Cardiac muscle cell (in vitro differentiated cells and primary cell): ENCODE results near the gene SETSIP. TPM values are rescaled to one million over a fixed set of nuclear protein-coding genes. Genes with fewer than 3 reads are reported as not detected.

Experiments used
- DNase-seq, 2 donors: peaks; one replicate each; pipeline versions ENCODE4 v3.0.0 to v3.0.0-alpha.2; 2010 to 2017; ENCODE audit warnings: low read depth in 1 of 2, low spot score in 1 of 2
- H3K27ac ChIP-seq: fragments of 200-600 bp; sonication (generic); 2 replicates; pipeline ENCODE4 v1.5.1; 2016
- H3K27me3 ChIP-seq: fragments of 200-600 bp; sonication (generic); 2 replicates; pipeline ENCODE4 v1.6.0; 2016; ENCODE audit warnings: control low read depth
- H3K36me3 ChIP-seq: fragments of 200-600 bp; sonication (generic); 2 replicates; pipeline ENCODE4 v1.5.1; 2016; ENCODE audit warnings: control low read depth
- H3K4me1 ChIP-seq: fragments of 200-600 bp; sonication (generic); 2 replicates; pipeline ENCODE4 v1.8.1; 2017; ENCODE audit warnings: low read depth, mild to moderate bottlenecking, mixed run types
- H3K4me3 ChIP-seq: fragments of 200-600 bp; sonication (generic); 2 replicates; pipeline ENCODE4 v1.5.1; 2016; ENCODE audit warnings: mild to moderate bottlenecking
- H3K9me3 ChIP-seq: fragments of 200-600 bp; sonication (generic); 2 replicates; pipeline ENCODE4 v1.5.1; 2017; ENCODE audit warnings: low read depth, mild to moderate bottlenecking, control low read depth
- CTCF ChIP-seq: IDR thresholded peaks from 2 replicates; pipeline ENCODE4 v1.5.1; 2012; ENCODE audit warnings: low read depth, mild to moderate bottlenecking, low read length
- polyA plus RNA-seq: library from polyadenylated mRNA; unstranded; fragments of >200 nt; fragmentation: Nextera tagmentation; extraction: Ambion mirVana; gene quantifications from 2 replicates; pipeline ENCODE4 v1.2.1, GENCODE V29; 2016
- total RNA-seq: library from RNA; depleted of rRNA; stranded (reverse); fragments of >200 nt; gene quantifications from 2 replicates; pipeline ENCODE4 v1.2.3, GENCODE V29; 2016

The SETSIP gene
- total and polyA plus RNA-seq, 2 experiments from 2014 or later: not detected

GRCh38 chr1:92091625-92092024, 16.4 kb upstream of the SETSIP start:
- no peak for TF ChIP-seq CTCF
- Histone ChIP-seq H3K27me3 (no peaks in the 10 kb centered on the region), H3K4me3 (no peak overlapping the region), H3K36me3 (no peaks in the 10 kb centered on the region), H3K27ac (no peak overlapping the region), H3K4me1 (no peaks in the 10 kb centered on the region), H3K9me3 (no peaks in the 10 kb centered on the region)
- no peak for DNase-seq

GRCh38 chr1:92087542-92087941, 12.3 kb upstream of the SETSIP start:
- no peak overlapping the region for H3K27ac ChIP-seq
- no peaks in the 10 kb centered on the region for H3K4me1 ChIP-seq
- H3K36me3 ChIP-seq: no peaks in the 10 kb centered on the region
- TF ChIP-seq CTCF: no peak
- no peaks in the 10 kb centered on the region for H3K27me3 ChIP-seq
- no peak overlapping the region for H3K4me3 ChIP-seq
- H3K9me3 ChIP-seq: no peaks in the 10 kb centered on the region
- DNase-seq: peak in 1 of 2 donors; percentile 2

- DNase-seq: peak; percentile 3 to 9
- H3K27ac ChIP-seq: no peak overlapping the region
- H3K36me3 ChIP-seq: no peaks in the 10 kb centered on the region
- H3K27me3 ChIP-seq: no peaks in the 10 kb centered on the region
- no peak for TF ChIP-seq CTCF
- H3K9me3 ChIP-seq: no peaks in the 10 kb centered on the region
- H3K4me3 ChIP-seq: no peak overlapping the region
- H3K4me1 ChIP-seq: no peaks in the 10 kb centered on the region
These were observed 10.5 kb upstream of the SETSIP start for GRCh38 chr1:92085727-92086126.

GRCh38 chr1:92084651-92085050, 9.4 kb upstream of the SETSIP start:
- Histone ChIP-seq H3K27ac (no peak overlapping the region), H3K4me3 (no peak overlapping the region), H3K4me1 (no peaks in the 10 kb centered on the region), H3K36me3 (no peaks in the 10 kb centered on the region), H3K9me3 (no peaks in the 10 kb centered on the region), H3K27me3 (no peaks in the 10 kb centered on the region)
- TF ChIP-seq CTCF: no peak
- DNase-seq: no peak

GRCh38 chr1:92081031-92081430, 5.8 kb upstream of the SETSIP start:
- no peak for TF ChIP-seq CTCF
- no peaks in the 10 kb centered on the region for H3K9me3 ChIP-seq
- no peaks in the 10 kb centered on the region for H3K4me1 ChIP-seq
- no peak for DNase-seq
- H3K27ac ChIP-seq: peak overlapping the region; percentile 73
- H3K4me3 ChIP-seq: peak overlapping the region; percentile 78
- no peaks in the 10 kb centered on the region for H3K27me3 ChIP-seq
- H3K36me3 ChIP-seq: no peaks in the 10 kb centered on the region
